HG02970 (cell line): ENCODE measurements around the gene DNLZ.

Experiments used
- ATAC-seq: cut with Tn5 transposase; IDR thresholded peaks from one replicate; pipeline ENCODE4 v1.9.1; 2021; ENCODE audit warnings: mild to moderate bottlenecking, moderate library complexity, moderate number of reproducible peaks; ENCODE audit not compliant: unreplicated experiment, low FRiP score

The DNLZ gene

GRCh38 chr9:136333486-136333885 is 30.1 kb downstream of the DNLZ start:
- ATAC-seq: no peak

- ATAC-seq: no peak
Measured at GRCh38 chr9:136333045-136333444, 30.5 kb downstream of the DNLZ start.

- ATAC-seq: no peak
Measured at GRCh38 chr9:136332482-136332983, 31.0 kb downstream of the DNLZ start.

GRCh38 chr9:136331556-136332481 is 31.7 kb downstream of the DNLZ start:
- ATAC-seq: no peak

GRCh38 chr9:136331030-136331429 is 32.5 kb downstream of the DNLZ start:
- no peak for ATAC-seq

- ATAC-seq: no peak
Measured at GRCh38 chr9:136330406-136330990, 33.0 kb downstream of the DNLZ start.

- ATAC-seq: no peak
Measured at GRCh38 chr9:136329636-136330405, 33.7 kb downstream of the DNLZ start.

GRCh38 chr9:136329211-136329627 is 34.3 kb downstream of the DNLZ start:
- ATAC-seq: no peak

- no peak for ATAC-seq
Measured at GRCh38 chr9:136328622-136329041, 34.9 kb downstream of the DNLZ start.

GRCh38 chr9:136328011-136328621 is 35.4 kb downstream of the DNLZ start:
- ATAC-seq: no peak

GRCh38 chr9:136327304-136327974 is 36.1 kb downstream of the DNLZ start, which contains the start of gene GPSM1:
Gene GPSM1 (plus strand): TSS chr9:136327539. CDS start chr9:136327696, 157 bp downstream.
- ATAC-seq: no peak

GRCh38 chr9:136326761-136327303 is 36.7 kb downstream of the DNLZ start:
- no peak for ATAC-seq

- ATAC-seq: no peak
Measured at GRCh38 chr9:136326061-136326760, 37.3 kb downstream of the DNLZ start.

GRCh38 chr9:136325358-136325757 is 38.2 kb downstream of the DNLZ start:
- ATAC-seq: no peak

GRCh38 chr9:136324501-136325300 is 38.8 kb downstream of the DNLZ start:
- ATAC-seq: no peak

GRCh38 chr9:136323371-136323789 is 40.2 kb downstream of the DNLZ start:
- no peak for ATAC-seq

- no peak for ATAC-seq
Measured at GRCh38 chr9:136322756-136323330, 40.7 kb downstream of the DNLZ start.

- ATAC-seq: no peak
Measured at GRCh38 chr9:136321561-136321960, 42.0 kb downstream of the DNLZ start.
